Esophagus squamous epithelium (tissue), 4 donors: Measurements from ENCODE around the gene GLB1L.

ENCODE experiments used
- POLR2A ChIP-seq, 4 donors: fragments of 450-650 bp; IDR thresholded peaks; one replicate each; pipeline ENCODE4 v1.6.1; 2017; ENCODE audit warnings: antibody characterized with exemption in 4 of 4, mild to moderate bottlenecking in 4 of 4, moderate library complexity in 3 of 4
- TF ChIP-seq, protein P1 (sequence below), 6 experiments: fragments of 450-650 bp in 4 of 6; fragments of 200-600 bp in 2 of 6; sonication (generic) in 2 of 6; IDR thresholded peaks; one replicate each; pipeline ENCODE4 v1.5.1; 2016 to 2019; ENCODE audit warnings: antibody characterized with exemption in 6 of 6, mild to moderate bottlenecking in 4 of 6, moderate library complexity in 4 of 6

DNA sequence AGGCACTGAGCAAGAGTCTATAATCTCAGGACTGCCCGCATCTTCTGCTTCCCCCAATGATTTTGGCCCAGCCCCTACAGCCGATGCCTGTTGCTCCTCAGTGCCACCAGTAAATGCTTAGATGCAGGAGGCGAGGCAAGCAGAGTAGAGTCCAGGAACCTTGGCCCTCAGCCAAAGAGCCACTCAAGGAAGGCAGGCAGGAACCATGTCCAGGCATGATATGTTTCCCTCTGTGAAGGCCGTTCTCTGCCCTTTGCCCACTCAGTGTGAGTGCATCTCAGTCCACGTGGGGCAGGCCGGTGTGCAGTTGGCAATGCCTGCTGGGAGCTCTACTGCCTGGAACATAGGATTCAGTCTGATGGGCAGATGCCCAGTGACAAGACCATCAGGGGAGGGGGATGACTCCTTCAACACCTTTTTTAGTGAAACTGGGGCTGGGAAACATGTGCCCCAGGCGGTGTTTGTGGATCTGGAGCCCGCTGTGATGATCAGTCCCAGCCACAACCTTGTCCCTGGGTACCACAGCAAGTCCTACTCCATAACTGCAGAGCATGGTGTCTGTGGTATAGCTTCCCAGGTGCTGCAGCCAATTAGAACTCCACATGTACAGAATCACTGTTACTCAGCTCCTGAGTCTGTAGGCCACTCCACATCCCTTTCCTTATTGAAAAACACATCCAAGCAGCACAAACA lies 24.3 kb upstream of the GLB1L start:
- TF ChIP-seq, protein P1, sequence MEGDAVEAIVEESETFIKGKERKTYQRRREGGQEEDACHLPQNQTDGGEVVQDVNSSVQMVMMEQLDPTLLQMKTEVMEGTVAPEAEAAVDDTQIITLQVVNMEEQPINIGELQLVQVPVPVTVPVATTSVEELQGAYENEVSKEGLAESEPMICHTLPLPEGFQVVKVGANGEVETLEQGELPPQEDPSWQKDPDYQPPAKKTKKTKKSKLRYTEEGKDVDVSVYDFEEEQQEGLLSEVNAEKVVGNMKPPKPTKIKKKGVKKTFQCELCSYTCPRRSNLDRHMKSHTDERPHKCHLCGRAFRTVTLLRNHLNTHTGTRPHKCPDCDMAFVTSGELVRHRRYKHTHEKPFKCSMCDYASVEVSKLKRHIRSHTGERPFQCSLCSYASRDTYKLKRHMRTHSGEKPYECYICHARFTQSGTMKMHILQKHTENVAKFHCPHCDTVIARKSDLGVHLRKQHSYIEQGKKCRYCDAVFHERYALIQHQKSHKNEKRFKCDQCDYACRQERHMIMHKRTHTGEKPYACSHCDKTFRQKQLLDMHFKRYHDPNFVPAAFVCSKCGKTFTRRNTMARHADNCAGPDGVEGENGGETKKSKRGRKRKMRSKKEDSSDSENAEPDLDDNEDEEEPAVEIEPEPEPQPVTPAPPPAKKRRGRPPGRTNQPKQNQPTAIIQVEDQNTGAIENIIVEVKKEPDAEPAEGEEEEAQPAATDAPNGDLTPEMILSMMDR (IDR thresholded peaks at IDR 0.05): no peak
- TF ChIP-seq POLR2A (IDR thresholded peaks at IDR 0.05): no peak
